ENCODE results near the gene COTL1.

COTL1 gene

GRCh38 chr16:84595052-84595481 lies 22.8 kb downstream of the COTL1 start:
- Histone ChIP-seq H3K27me3 (ENCODE audit: control insufficient read depth, insufficient read depth, low read length) (no peaks in the 10 kb centered on the region), H3K36me3 (ENCODE audit: control insufficient read depth, insufficient read depth, low read length) (peaks cover 9% of the 10 kb centered on the region; the same call in 1 of the 2 replicates), H3K4me3 (ENCODE audit: low read depth, low read length) (no peak overlapping the region), H3K9ac (ENCODE audit: low read length) (no peak overlapping the region), H3K4me1 (ENCODE audit: control insufficient read depth, insufficient read depth, low read length) (peaks cover 35% of the 10 kb centered on the region), H3K9me3 (ENCODE audit: control insufficient read depth, insufficient read depth, low read depth, low read length) (no peaks in the 10 kb centered on the region), H3K27ac (ENCODE audit: low read depth, low read length) (no peak overlapping the region)

- Histone ChIP-seq H3K4me1 (ENCODE audit: control insufficient read depth, insufficient read depth, low read length) (peaks cover 31% of the 10 kb centered on the region), H3K27ac (ENCODE audit: low read depth, low read length) (no peak overlapping the region), H3K27me3 (ENCODE audit: control insufficient read depth, insufficient read depth, low read length) (no peaks in the 10 kb centered on the region), H3K9me3 (ENCODE audit: control insufficient read depth, insufficient read depth, low read depth, low read length) (no peaks in the 10 kb centered on the region), H3K9ac (ENCODE audit: low read length) (no peak overlapping the region), H3K36me3 (ENCODE audit: control insufficient read depth, insufficient read depth, low read length) (peaks cover 12% of the 10 kb centered on the region), H3K4me3 (ENCODE audit: low read depth, low read length) (no peak overlapping the region)
These were observed 23.2 kb downstream of the COTL1 start for GRCh38 chr16:84594725-84595038.

GRCh38 chr16:84593825-84594724 lies 23.8 kb downstream of the COTL1 start:
- Histone ChIP-seq H3K9me3 (ENCODE audit: control insufficient read depth, insufficient read depth, low read depth, low read length) (no peaks in the 10 kb centered on the region), H3K9ac (ENCODE audit: low read length) (no peak overlapping the region), H3K27me3 (ENCODE audit: control insufficient read depth, insufficient read depth, low read length) (no peaks in the 10 kb centered on the region), H3K36me3 (ENCODE audit: control insufficient read depth, insufficient read depth, low read length) (peaks cover 18% of the 10 kb centered on the region), H3K4me1 (ENCODE audit: control insufficient read depth, insufficient read depth, low read length) (peaks cover 25% of the 10 kb centered on the region), H3K27ac (ENCODE audit: low read depth, low read length) (no peak overlapping the region), H3K4me3 (ENCODE audit: low read depth, low read length) (no peak overlapping the region)

- Histone ChIP-seq H3K4me3 (ENCODE audit: low read depth, low read length) (no peak overlapping the region), H3K27ac (ENCODE audit: low read depth, low read length) (no peak overlapping the region), H3K9me3 (ENCODE audit: control insufficient read depth, insufficient read depth, low read depth, low read length) (no peaks in the 10 kb centered on the region), H3K27me3 (ENCODE audit: control insufficient read depth, insufficient read depth, low read length) (no peaks in the 10 kb centered on the region), H3K4me1 (ENCODE audit: control insufficient read depth, insufficient read depth, low read length) (peaks cover 17% of the 10 kb centered on the region), H3K9ac (ENCODE audit: low read length) (no peak overlapping the region), H3K36me3 (ENCODE audit: control insufficient read depth, insufficient read depth, low read length) (peaks cover 21% of the 10 kb centered on the region)
These were observed 25.2 kb downstream of the COTL1 start for GRCh38 chr16:84592718-84593117.

- Histone ChIP-seq H3K27ac (ENCODE audit: low read depth, low read length) (no peak overlapping the region), H3K9me3 (ENCODE audit: control insufficient read depth, insufficient read depth, low read depth, low read length) (no peaks in the 10 kb centered on the region), H3K27me3 (ENCODE audit: control insufficient read depth, insufficient read depth, low read length) (no peaks in the 10 kb centered on the region), H3K9ac (ENCODE audit: low read length) (no peak overlapping the region), H3K4me3 (ENCODE audit: low read depth, low read length) (no peak overlapping the region), H3K4me1 (ENCODE audit: control insufficient read depth, insufficient read depth, low read length) (peaks cover 18% of the 10 kb centered on the region), H3K36me3 (ENCODE audit: control insufficient read depth, insufficient read depth, low read length) (peaks cover 21% of the 10 kb centered on the region)
These were observed 27.7 kb downstream of the COTL1 start for GRCh38 chr16:84589975-84590719.

- Histone ChIP-seq H3K27ac (ENCODE audit: low read depth, low read length) (no peak overlapping the region), H3K4me3 (ENCODE audit: low read depth, low read length) (no peak overlapping the region), H3K36me3 (ENCODE audit: control insufficient read depth, insufficient read depth, low read length) (peaks cover 25% of the 10 kb centered on the region), H3K4me1 (ENCODE audit: control insufficient read depth, insufficient read depth, low read length) (peaks cover 10% of the 10 kb centered on the region), H3K9ac (ENCODE audit: low read length) (no peak overlapping the region), H3K9me3 (ENCODE audit: control insufficient read depth, insufficient read depth, low read depth, low read length) (no peaks in the 10 kb centered on the region), H3K27me3 (ENCODE audit: control insufficient read depth, insufficient read depth, low read length) (no peaks in the 10 kb centered on the region)
These were observed 28.9 kb downstream of the COTL1 start for GRCh38 chr16:84588991-84589390.

- no peak overlapping the region for H3K9ac ChIP-seq (ENCODE audit: low read length)
- no peak overlapping the region for H3K4me3 ChIP-seq (ENCODE audit: low read depth, low read length)
These were observed 32.0 kb downstream of the COTL1 start for GRCh38 chr16:84585886-84586285.

GRCh38 chr16:84585467-84585866 lies 32.4 kb downstream of the COTL1 start:
- Histone ChIP-seq H3K27ac (ENCODE audit: low read depth, low read length) (no peak overlapping the region), H3K9me3 (ENCODE audit: control insufficient read depth, insufficient read depth, low read depth, low read length) (no peaks in the 10 kb centered on the region), H3K27me3 (ENCODE audit: control insufficient read depth, insufficient read depth, low read length) (no peaks in the 10 kb centered on the region), H3K4me1 (ENCODE audit: control insufficient read depth, insufficient read depth, low read length) (peaks cover 9% of the 10 kb centered on the region), H3K36me3 (ENCODE audit: control insufficient read depth, insufficient read depth, low read length) (peaks cover 23% of the 10 kb centered on the region), H3K9ac (ENCODE audit: low read length) (no peak overlapping the region), H3K4me3 (ENCODE audit: low read depth, low read length) (no peak overlapping the region)

More at GRCh38 chr16:84585886-84586285, 32.0 kb downstream of the COTL1 start:
- Histone ChIP-seq H3K36me3 (ENCODE audit: control insufficient read depth, insufficient read depth, low read length) (peaks cover 23% of the 10 kb centered on the region), H3K4me1 (ENCODE audit: control insufficient read depth, insufficient read depth, low read length) (peaks cover 9% of the 10 kb centered on the region), H3K27ac (ENCODE audit: low read depth, low read length) (no peak overlapping the region; the same call in 1 of the 2 replicates), H3K9me3 (ENCODE audit: control insufficient read depth, insufficient read depth, low read depth, low read length) (no peaks in the 10 kb centered on the region), H3K27me3 (ENCODE audit: control insufficient read depth, insufficient read depth, low read length) (no peaks in the 10 kb centered on the region)

- Histone ChIP-seq H3K9me3 (ENCODE audit: control insufficient read depth, insufficient read depth, low read depth, low read length) (no peaks in the 10 kb centered on the region), H3K4me3 (ENCODE audit: low read depth, low read length) (no peak overlapping the region), H3K27ac (ENCODE audit: low read depth, low read length) (no peak overlapping the region), H3K36me3 (ENCODE audit: control insufficient read depth, insufficient read depth, low read length) (peaks cover 17% of the 10 kb centered on the region), H3K9ac (ENCODE audit: low read length) (no peak overlapping the region), H3K4me1 (ENCODE audit: control insufficient read depth, insufficient read depth, low read length) (peaks cover 9% of the 10 kb centered on the region), H3K27me3 (ENCODE audit: control insufficient read depth, insufficient read depth, low read length) (no peaks in the 10 kb centered on the region)
These were observed 33.2 kb downstream of the COTL1 start for GRCh38 chr16:84584678-84585077.

- no peak overlapping the region for H3K27ac ChIP-seq (ENCODE audit: low read depth, low read length)
- peaks cover 9% of the 10 kb centered on the region for H3K4me1 ChIP-seq (ENCODE audit: control insufficient read depth, insufficient read depth, low read length)
- H3K27me3 ChIP-seq (ENCODE audit: control insufficient read depth, insufficient read depth, low read length): no peaks in the 10 kb centered on the region
- peaks cover 10% of the 10 kb centered on the region for H3K36me3 ChIP-seq (ENCODE audit: control insufficient read depth, insufficient read depth, low read length)
- no peak overlapping the region for H3K9ac ChIP-seq (ENCODE audit: low read length)
- no peak overlapping the region for H3K4me3 ChIP-seq (ENCODE audit: low read depth, low read length)
- no peaks in the 10 kb centered on the region for H3K9me3 ChIP-seq (ENCODE audit: control insufficient read depth, insufficient read depth, low read depth, low read length)
These were observed 33.9 kb downstream of the COTL1 start for GRCh38 chr16:84583995-84584394.

GRCh38 chr16:84582958-84583516 lies 34.8 kb downstream of the COTL1 start:
- no peaks in the 10 kb centered on the region for H3K27me3 ChIP-seq (ENCODE audit: control insufficient read depth, insufficient read depth, low read length)
- no peaks in the 10 kb centered on the region for H3K9me3 ChIP-seq (ENCODE audit: control insufficient read depth, insufficient read depth, low read depth, low read length)
- no peak overlapping the region for H3K4me3 ChIP-seq (ENCODE audit: low read depth, low read length)
- H3K4me1 ChIP-seq (ENCODE audit: control insufficient read depth, insufficient read depth, low read length): peaks cover 9% of the 10 kb centered on the region
- H3K27ac ChIP-seq (ENCODE audit: low read depth, low read length): no peak overlapping the region
- peaks cover 8% of the 10 kb centered on the region for H3K36me3 ChIP-seq (ENCODE audit: control insufficient read depth, insufficient read depth, low read length)
- no peak overlapping the region for H3K9ac ChIP-seq (ENCODE audit: low read length)
